K562 (cell line): ENCODE measurements around the gene HEG1. TPM values are rescaled to one million over a fixed set of nuclear protein-coding genes. Genes with fewer than 3 reads are reported as not detected.

Experiments used
- ATAC-seq: fragments of 200-7000 bp; cut with Tn5 transposase; 3 replicates; pipeline ENCODE4 v1.9.1; 2020; ENCODE audit warnings: moderate library complexity
- BruUV-seq: library from RNA; stranded (reverse); fragments of 400-500 nt; replicated peaks from 2 replicates; lab custom pipeline; 2021; lab: Mats Ljungman, UMichigan
- CTCF ChIA-PET: fragments of 300-600 bp; formaldehyde crosslinking; extraction: SDS; loops from one replicate; lab custom pipeline; 2021; ENCODE audit warnings: low intra/inter-chr PET ratio; lab: Yijun Ruan, JAX
- POLR2A ChIA-PET: fragments of 300-600, 350-650 bp; sonication (Branson Sonifier 250); formaldehyde crosslinking; extraction: SDS; loops from one replicate; lab custom pipeline; 2021; ENCODE audit warnings: antibody characterized with exemption, inconsistent platforms; lab: Yijun Ruan, JAX
- DNase-seq, 4 experiments: peaks; one replicate each; pipeline versions ENCODE4 v3.0.0 to v3.0.0-alpha.2; 2011 to 2018; ENCODE audit warnings: low spot score in 3 of 4, mixed read lengths in 3 of 4; ENCODE audit errors: extremely low read depth in 1 of 4
- FAIRE-seq: peaks from 2 replicates; lab custom pipeline; 2011; peaks lifted over from hg19 to GRCh38; lab: Jason Lieb, UNC
- H2AFZ ChIP-seq: 2 replicates; pipeline ENCODE4 v1.6.0; 2011; ENCODE audit warnings: low read depth, low read length, control low read depth, inconsistent platforms
- H3K27ac ChIP-seq: fragments of 200-600 bp; 3 replicates; pipeline ENCODE4 v1.8.0; 2011; ENCODE audit warnings: low read depth, mild to moderate bottlenecking, control low read depth, inconsistent platforms, low read length, moderate library complexity, mixed read lengths; ENCODE audit errors: extremely low read depth
- H3K27me3 ChIP-seq, 2 experiments: fragments of 300-600 bp in 1 of 2; 2 replicates in 1 of 2; 3 replicates in 1 of 2; pipeline versions ENCODE4 v1.6.0 to v1.8.0; 2011; ENCODE audit warnings: inconsistent platforms in 2 of 2, low read length in 2 of 2, mild to moderate bottlenecking in 1 of 2, mixed read lengths in 1 of 2, moderate library complexity in 1 of 2; ENCODE audit not compliant: control insufficient read depth in 2 of 2, insufficient read depth in 2 of 2
- H3K36me3 ChIP-seq: fragments of 300-600 bp; 3 replicates; pipeline ENCODE4 v1.8.0; 2011; ENCODE audit warnings: mild to moderate bottlenecking, low read length, inconsistent platforms; ENCODE audit not compliant: control insufficient read depth, insufficient read depth
- H3K4me1 ChIP-seq, 2 experiments: fragments of 200-600 bp in 1 of 2; replicated peaks in 1 of 2; 2 replicates in 1 of 2; 3 replicates in 1 of 2; pipeline versions ENCODE4 v1.5.1 to v1.8.0; 2011; ENCODE audit warnings: inconsistent platforms in 2 of 2, low read length in 2 of 2, mild to moderate bottlenecking in 1 of 2, mixed read lengths in 1 of 2, moderate library complexity in 1 of 2; ENCODE audit not compliant: control insufficient read depth in 2 of 2, insufficient read depth in 2 of 2
- H3K4me2 ChIP-seq: 2 replicates; pipeline ENCODE4 v1.6.1; 2011; ENCODE audit warnings: low read length, control low read depth, inconsistent platforms, mixed read lengths; ENCODE audit not compliant: insufficient read depth
- H3K4me3 ChIP-seq: fragments of 200-600 bp; sonication (generic), shearing (Covaris generic); 2 replicates; pipeline ENCODE4 v1.5.1; 2016; ENCODE audit warnings: control low read depth, inconsistent platforms
- H3K79me2 ChIP-seq: fragments of 200-600 bp; 3 replicates; pipeline ENCODE4 v1.8.0; 2011; ENCODE audit warnings: low read length, inconsistent platforms; ENCODE audit not compliant: control insufficient read depth, insufficient read depth
- H3K9ac ChIP-seq, 2 experiments: 2 replicates each; pipeline versions ENCODE4 v1.6.0 to v1.6.1; 2011; ENCODE audit warnings: low read depth in 2 of 2, low read length in 2 of 2, control low read depth in 1 of 2, inconsistent platforms in 1 of 2, mild to moderate bottlenecking in 1 of 2, mixed read lengths in 1 of 2; ENCODE audit not compliant: insufficient read depth in 1 of 2
- H3K9me1 ChIP-seq: one replicate; pipeline ENCODE4 v1.6.0; 2011; ENCODE audit warnings: inconsistent platforms, mild to moderate bottlenecking, low read length, moderate library complexity; ENCODE audit not compliant: control insufficient read depth, insufficient read depth
- H3K9me3 ChIP-seq: replicated peaks from 2 replicates; pipeline ENCODE4 v1.5.1; 2011; ENCODE audit warnings: low read depth, low read length, inconsistent platforms; ENCODE audit not compliant: control insufficient read depth, insufficient read depth
- H4K20me1 ChIP-seq: replicated peaks from 2 replicates; pipeline ENCODE4 v1.6.1; 2011; ENCODE audit warnings: low read length, inconsistent platforms, mixed read lengths; ENCODE audit not compliant: control insufficient read depth, insufficient read depth
- CREBBP ChIP-seq: IDR thresholded peaks from one replicate; pipeline ENCODE4 v1.6.1; 2012; ENCODE audit warnings: low read depth, mild to moderate bottlenecking, control low read depth, inconsistent platforms, low read length
- DIDO1 ChIP-seq: fragments of 450-650 bp; IDR thresholded peaks from 2 replicates; pipeline ENCODE4 v1.6.1; 2016; ENCODE audit warnings: low read depth, missing biosample characterization, missing genetic modification characterization
- E2F3 ChIP-seq: fragments of 250-450 bp; sonication (Bioruptor Pico); IDR thresholded peaks from 2 replicates; pipeline ENCODE4 v1.4.0; 2020; ENCODE audit warnings: mild to moderate bottlenecking
- ELF4 ChIP-seq: fragments of 450-650 bp; formaldehyde crosslinking; IDR thresholded peaks from 2 replicates; pipeline ENCODE4 v1.4.0; 2022; ENCODE audit warnings: missing genetic modification characterization
- FOSL1 ChIP-seq: fragments of 200-800 bp; sonication (Bioruptor generic); conservative IDR thresholded peaks from 2 replicates; pipeline ENCODE4 v1.6.1; 2016; ENCODE audit warnings: missing genetic modification characterization, missing compliant biosample characterization
- ILK ChIP-seq: fragments of 450-650 bp; IDR thresholded peaks from 2 replicates; pipeline ENCODE4 v1.6.1; 2016; ENCODE audit warnings: missing genetic modification characterization, low read depth, mild to moderate bottlenecking, missing compliant biosample characterization, moderate library complexity, borderline replicate concordance
- JUN ChIP-seq, 2 experiments: sonication (generic) in 1 of 2; formaldehyde crosslinking in 1 of 2; IDR thresholded peaks; 2 replicates each; pipeline versions ENCODE4 v1.6.1 to v1.8.0; 2012 to 2022; ENCODE audit warnings: borderline replicate concordance in 2 of 2, mild to moderate bottlenecking in 2 of 2, improper control_type of control experiment in 1 of 2, low read depth in 1 of 2, low read length in 1 of 2, missing genetic modification reagents in 1 of 2
- KDM2B ChIP-seq: fragments of 250-450 bp; sonication (Bioruptor Pico); IDR thresholded peaks from 2 replicates; pipeline ENCODE4 v1.8.0; 2021; ENCODE audit warnings: mild to moderate bottlenecking, moderate library complexity
- NFIC ChIP-seq: fragments of 450-650 bp; IDR thresholded peaks from 2 replicates; pipeline ENCODE4 v1.6.1; 2017; ENCODE audit warnings: mild to moderate bottlenecking, inconsistent platforms
- PRMT5 ChIP-seq: sonication (generic); formaldehyde crosslinking; IDR thresholded peaks from 2 replicates; pipeline ENCODE4 v1.5.0; 2020; ENCODE audit warnings: missing genetic modification reagents
- SUPT5H ChIP-seq: fragments of 450-650 bp; IDR thresholded peaks from 2 replicates; pipeline ENCODE4 v1.6.1; 2016
- THRAP3 ChIP-seq: fragments of 450-650 bp; IDR thresholded peaks from 2 replicates; pipeline ENCODE4 v1.6.1; 2016; ENCODE audit warnings: mild to moderate bottlenecking, inconsistent platforms, borderline replicate concordance
- ZNF384 ChIP-seq: IDR thresholded peaks from 2 replicates; pipeline ENCODE4 v1.6.1; 2012; ENCODE audit warnings: low read depth, low read length, improper control_type of control experiment
- ZNF444 ChIP-seq: fragments of 250-450 bp; sonication (Bioruptor Pico); IDR thresholded peaks from 2 replicates; pipeline ENCODE4 v1.4.0; 2020; ENCODE audit warnings: mild to moderate bottlenecking, moderate library complexity
- ZNF57 ChIP-seq: fragments of 450-650 bp; formaldehyde crosslinking; IDR thresholded peaks from 2 replicates; pipeline ENCODE4 v1.4.0; 2020; ENCODE audit warnings: mild to moderate bottlenecking, moderate library complexity
- WGBS: fragments of 100-300 bp; shearing (Covaris generic); methylation state at CpG from one replicate; pipeline ENCODE4 v1.1.6; 2016; ENCODE audit warnings: low coverage, mixed read lengths; ENCODE audit not compliant: insufficient coverage; ENCODE audit errors: missing lambda C conversion rate; 5-methylcytosine and 5-hydroxymethylcytosine counted together
- in situ Hi-C: fragments of 300-500 bp; cut with MboI; formaldehyde crosslinking; loops from 4 replicates; pipeline ENCODE4 v1.15.0; 2018; ENCODE audit warnings: inconsistent platforms, mixed read lengths
- intact Hi-C: fragments of 100-400 bp; cut with micrococcal nuclease; formaldehyde crosslinking; loops from 2 replicates; pipeline ENCODE4 v1.14.2; 2022
- polyA plus RNA-seq, 8 experiments: library from polyadenylated mRNA; depleted of rRNA in 4 of 8; stranded (reverse) in 5 of 8; unstranded in 3 of 8; fragments of >200 nt; fragmentation: Nextera tagmentation in 2 of 8; fragmentation: Illumina TruSeq in 1 of 8; extraction: Ambion mirVana in 2 of 8; extraction: Trizol in 1 of 8; gene quantifications; 2 replicates each; pipeline versions ENCODE4 v1.2.1 to v1.2.3, GENCODE V29; 2011 to 2014; ENCODE audit warnings: inconsistent platforms in 1 of 8, missing spikeins in 1 of 8
- total RNA-seq, 7 experiments: library from RNA; depleted of rRNA in 6 of 7; stranded (reverse); fragments of >200 nt in 6 of 7; fragmentation: Illumina TruSeq in 2 of 7; extraction: Trizol in 2 of 7; gene quantifications; 2 replicates each; pipeline versions ENCODE4 v1.2.1 to v1.2.3, GENCODE V29; 2011 to 2021; ENCODE audit warnings: low replicate concordance in 1 of 7
- TF ChIP-seq, protein P1 (sequence below), 2 experiments: fragments of 450-650 bp in 1 of 2; sonication (generic) in 1 of 2; formaldehyde crosslinking in 1 of 2; IDR thresholded peaks in 1 of 2; conservative IDR thresholded peaks in 1 of 2; 2 replicates each; pipeline versions ENCODE4 v1.6.1 to v1.8.1; 2016 to 2023; ENCODE audit warnings: mild to moderate bottlenecking in 2 of 2, moderate library complexity in 2 of 2, inconsistent platforms in 1 of 2, missing genetic modification reagents in 1 of 2
- TF ChIP-seq, protein P2 (sequence below): sonication (generic); formaldehyde crosslinking; IDR thresholded peaks from 2 replicates; pipeline ENCODE4 v1.4.0; 2020; ENCODE audit warnings: mild to moderate bottlenecking, missing genetic modification reagents

HEG1 gene
- total and polyA plus RNA-seq, 9 of the 15 experiments (the other 6 are each of a cell fraction or from before 2014, with no cell fraction given) = 0.24 TPM; not detected in 8

DNA sequence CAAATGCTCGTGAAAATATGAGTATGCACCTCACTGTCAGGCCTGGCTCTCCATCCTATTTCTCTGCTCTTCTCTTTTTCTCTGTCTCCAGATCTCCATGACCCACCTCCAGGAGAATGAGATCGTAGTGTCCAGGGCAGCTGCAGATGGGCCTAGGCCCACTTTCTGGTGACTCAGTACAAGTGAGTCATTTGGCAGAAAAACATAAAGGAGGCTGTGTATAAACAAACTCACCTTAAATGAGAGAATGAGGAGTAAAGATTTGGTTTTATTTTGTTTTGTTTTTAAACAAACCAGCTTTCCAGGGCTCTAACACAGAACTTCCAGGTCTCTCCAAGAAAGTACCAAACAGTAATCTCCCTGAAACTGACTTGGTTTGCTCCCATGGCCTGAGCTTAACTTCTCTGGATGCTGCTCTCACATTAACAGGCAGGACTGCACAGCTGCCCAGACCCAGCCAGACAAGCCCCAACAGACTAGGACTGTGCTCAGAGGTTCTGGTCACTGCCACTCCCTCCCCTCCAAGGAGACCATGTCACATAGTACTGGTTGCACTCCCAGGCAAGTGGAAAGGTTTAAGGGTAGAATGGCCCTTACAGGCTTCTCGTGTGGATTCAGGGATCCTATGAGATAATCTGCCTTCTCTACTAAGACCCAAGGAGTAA, 1.5 kb upstream of the HEG1 start:
- intact Hi-C loops = no loop called here
- DNase-seq (no peak), FAIRE-seq (no peak), ATAC-seq (no peak)
- ChIA-PET CTCF (no interaction called here), POLR2A (no interaction called here)
- BruUV-seq = no TSS peak
- Histone ChIP-seq H3K4me3 (no peak overlapping the region), H4K20me1 (no peaks in the 10 kb centered on the region), H3K9ac (no peak overlapping the region), H3K79me2 (no peaks in the 10 kb centered on the region), H3K9me3 (no peaks in the 10 kb centered on the region), H3K4me2 (no peak overlapping the region), H3K9me1 (no peaks in the 10 kb centered on the region), H3K4me1 (peaks cover 0 to 11% of the 10 kb centered on the region in 2 experiments; a peak in 2 of 5 replicates), H3K36me3 (no peaks in the 10 kb centered on the region), H3K27me3 (peaks cover 13 to 42% of the 10 kb centered on the region in 2 experiments), H3K27ac (no peak overlapping the region), H2AFZ (no peak overlapping the region)
- WGBS = 0% methylated on average over 2 of the region's 3 CpGs
- in situ Hi-C loops = no loop called here
- TF ChIP-seq NFIC (no peak), CREBBP (no peak), DIDO1 (no peak), ZNF384 (no peak), KDM2B (no peak), ZNF444 (no peak), ZNF57 (no peak), SUPT5H (no peak), ILK (tag) (no peak), FOSL1 (tag) (0 out of 2 replicates have a peak, but pooled peaks have one; percentile 20), E2F3 (CRISPR knock-in tag) (no peak), PRMT5 (no peak), ELF4 (CRISPR knock-in tag) (no peak), THRAP3 (no peak), JUN (IDR thresholded peaks at IDR 0.05; ENCODE audit: borderline replicate concordance, low read depth, low read length) (0 out of 2 replicates have a peak, but pooled peaks have one; percentile 17), JUN (CRISPR knock-in tag; IDR thresholded peaks at IDR 0.05; ENCODE audit: borderline replicate concordance) (no peak)
- TF ChIP-seq, protein P1, sequence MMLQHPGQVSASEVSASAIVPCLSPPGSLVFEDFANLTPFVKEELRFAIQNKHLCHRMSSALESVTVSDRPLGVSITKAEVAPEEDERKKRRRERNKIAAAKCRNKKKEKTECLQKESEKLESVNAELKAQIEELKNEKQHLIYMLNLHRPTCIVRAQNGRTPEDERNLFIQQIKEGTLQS (IDR thresholded peaks at IDR 0.05) = peak; percentile 32; the same call in 1 of the 2 replicates
- TF ChIP-seq, protein P1 (CRISPR knock-in tag; conservative IDR thresholded peaks at IDR 0.05) = no peak
- TF ChIP-seq, protein P2, sequence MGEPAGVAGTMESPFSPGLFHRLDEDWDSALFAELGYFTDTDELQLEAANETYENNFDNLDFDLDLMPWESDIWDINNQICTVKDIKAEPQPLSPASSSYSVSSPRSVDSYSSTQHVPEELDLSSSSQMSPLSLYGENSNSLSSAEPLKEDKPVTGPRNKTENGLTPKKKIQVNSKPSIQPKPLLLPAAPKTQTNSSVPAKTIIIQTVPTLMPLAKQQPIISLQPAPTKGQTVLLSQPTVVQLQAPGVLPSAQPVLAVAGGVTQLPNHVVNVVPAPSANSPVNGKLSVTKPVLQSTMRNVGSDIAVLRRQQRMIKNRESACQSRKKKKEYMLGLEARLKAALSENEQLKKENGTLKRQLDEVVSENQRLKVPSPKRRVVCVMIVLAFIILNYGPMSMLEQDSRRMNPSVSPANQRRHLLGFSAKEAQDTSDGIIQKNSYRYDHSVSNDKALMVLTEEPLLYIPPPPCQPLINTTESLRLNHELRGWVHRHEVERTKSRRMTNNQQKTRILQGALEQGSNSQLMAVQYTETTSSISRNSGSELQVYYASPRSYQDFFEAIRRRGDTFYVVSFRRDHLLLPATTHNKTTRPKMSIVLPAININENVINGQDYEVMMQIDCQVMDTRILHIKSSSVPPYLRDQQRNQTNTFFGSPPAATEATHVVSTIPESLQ (CRISPR knock-in tag) = no peak
